Smooth muscle cell (in vitro differentiated cells): Measurements from ENCODE around the gene POLR1A. TPM values are rescaled to one million over a fixed set of nuclear protein-coding genes. Genes with fewer than 3 reads are reported as not detected.

Source experiments
- DNase-seq: peaks from one replicate; lab custom pipeline; 2025; ENCODE audit not compliant: unreplicated experiment; lab: John Stamatoyannopoulos, UW
- H2AFZ ChIP-seq: fragments of 200-600 bp; sonication (generic); 2 replicates; pipeline ENCODE4 v1.6.0; 2016; ENCODE audit warnings: antibody characterized with exemption, low read depth, mild to moderate bottlenecking
- H3F3A ChIP-seq: fragments of 200-600 bp; sonication (generic); 2 replicates; pipeline ENCODE4 v1.6.0; 2017; ENCODE audit warnings: antibody characterized with exemption, low read depth
- H3K27ac ChIP-seq: fragments of 200-600 bp; sonication (generic); 2 replicates; pipeline ENCODE4 v1.5.1; 2016; ENCODE audit warnings: low read depth, mild to moderate bottlenecking
- H3K27me3 ChIP-seq: fragments of 200-600 bp; sonication (generic); 2 replicates; pipeline ENCODE4 v1.6.1; 2016; ENCODE audit warnings: low read depth, mild to moderate bottlenecking
- H3K36me3 ChIP-seq: fragments of 200-600 bp; sonication (generic); 2 replicates; pipeline ENCODE4 v1.5.1; 2016; ENCODE audit warnings: low read depth
- H3K4me1 ChIP-seq: fragments of 200-600 bp; sonication (generic); 2 replicates; pipeline ENCODE4 v1.5.1; 2016; ENCODE audit warnings: low read depth
- H3K4me2 ChIP-seq: fragments of 200-600 bp; sonication (generic); 2 replicates; pipeline ENCODE4 v1.6.0; 2016; ENCODE audit warnings: mild to moderate bottlenecking
- H3K4me3 ChIP-seq: fragments of 200-600 bp; sonication (generic); 2 replicates; pipeline ENCODE4 v1.5.1; 2016; ENCODE audit warnings: mild to moderate bottlenecking
- H3K79me2 ChIP-seq: fragments of 200-600 bp; sonication (generic); 2 replicates; pipeline ENCODE4 v1.6.0; 2016; ENCODE audit warnings: low read depth, mild to moderate bottlenecking
- H3K9ac ChIP-seq: fragments of 200-600 bp; sonication (generic); 2 replicates; pipeline ENCODE4 v1.6.0; 2016; ENCODE audit warnings: low read depth
- H3K9me3 ChIP-seq: fragments of 200-600 bp; sonication (generic); replicated peaks from 2 replicates; pipeline ENCODE4 v1.5.1; 2016; ENCODE audit warnings: low read depth
- H4K20me1 ChIP-seq: fragments of 200-600 bp; sonication (generic); 2 replicates; pipeline ENCODE4 v1.6.0; 2016; ENCODE audit warnings: low read depth
- CTCF ChIP-seq: fragments of 200-600 bp; sonication (generic); IDR thresholded peaks from 2 replicates; pipeline ENCODE4 v1.5.1; 2017; ENCODE audit warnings: borderline replicate concordance, mild to moderate bottlenecking, antibody characterized with exemption; ENCODE audit not compliant: insufficient read depth, poor library complexity, severe bottlenecking
- WGBS: methylation state at CpG from one replicate; pipeline ENCODE4 v1.1.7; 2016; ENCODE audit warnings: low lambda C conversion rate; 5-methylcytosine and 5-hydroxymethylcytosine counted together
- polyA plus RNA-seq: library from polyadenylated mRNA; unstranded; fragments of >200 nt; fragmentation: Nextera tagmentation; extraction: Ambion mirVana; gene quantifications from 2 replicates; pipeline ENCODE4 v1.2.1, GENCODE V29; 2016
- total RNA-seq: library from RNA; depleted of rRNA; stranded (reverse); fragments of >200 nt; gene quantifications from 2 replicates; pipeline ENCODE4 v1.2.3, GENCODE V29; 2014

The POLR1A gene
- total and polyA plus RNA-seq, 2 experiments from 2014 or later: 4.9 to 20.8 TPM

- DNase-seq: no peak
- Histone ChIP-seq H2AFZ (no peak overlapping the region), H3K79me2 (no peaks in the 10 kb centered on the region), H3K9ac (no peak overlapping the region), H3K9me3 (no peaks in the 10 kb centered on the region), H3K4me1 (no peaks in the 10 kb centered on the region), H4K20me1 (no peaks in the 10 kb centered on the region), H3K27me3 (no peaks in the 10 kb centered on the region), H3K27ac (no peak overlapping the region), H3K36me3 (peaks cover 2% of the 10 kb centered on the region), H3F3A (no peaks in the 10 kb centered on the region), H3K4me3 (no peak overlapping the region), H3K4me2 (no peak overlapping the region)
- 99% methylated on average over 4 of the region's 4 CpGs for WGBS
- TF ChIP-seq CTCF: no peak
These were observed 48.9 kb downstream of the POLR1A start for GRCh38 chr2:86056590-86057331.

- 98% methylated on average over 3 of the region's 3 CpGs for whole genome bisulfite sequencing
- no peak overlapping the region for H3K9ac ChIP-seq
- no peaks in the 10 kb centered on the region for H3K4me1 ChIP-seq
- H3K79me2 ChIP-seq: no peaks in the 10 kb centered on the region
- DNase-seq: no peak
- no peaks in the 10 kb centered on the region for H3K27me3 ChIP-seq
- no peaks in the 10 kb centered on the region for H3K9me3 ChIP-seq
- H3F3A ChIP-seq: no peaks in the 10 kb centered on the region
- H4K20me1 ChIP-seq: no peaks in the 10 kb centered on the region
- TF ChIP-seq CTCF: no peak
- no peak overlapping the region for H3K4me2 ChIP-seq
- H3K4me3 ChIP-seq: no peak overlapping the region
- H3K36me3 ChIP-seq: no peaks in the 10 kb centered on the region
- H2AFZ ChIP-seq: no peak overlapping the region
- no peak overlapping the region for H3K27ac ChIP-seq
These were observed 50.4 kb downstream of the POLR1A start for GRCh38 chr2:86055314-86055713.

- no peak overlapping the region for H3K27ac ChIP-seq
- H3F3A ChIP-seq: no peaks in the 10 kb centered on the region
- DNase-seq: no peak
- H4K20me1 ChIP-seq: no peaks in the 10 kb centered on the region
- H3K79me2 ChIP-seq: no peaks in the 10 kb centered on the region
- H3K4me1 ChIP-seq: no peaks in the 10 kb centered on the region
- H3K4me3 ChIP-seq: no peak overlapping the region
- no peaks in the 10 kb centered on the region for H3K27me3 ChIP-seq
- no peak overlapping the region for H3K4me2 ChIP-seq
- no peak overlapping the region for H2AFZ ChIP-seq
- H3K9me3 ChIP-seq: no peaks in the 10 kb centered on the region
- no peaks in the 10 kb centered on the region for H3K36me3 ChIP-seq
- TF ChIP-seq CTCF: no peak
- no peak overlapping the region for H3K9ac ChIP-seq
- WGBS: 98% methylated on average over 10 of the region's 10 CpGs
These were observed 51.1 kb downstream of the POLR1A start for GRCh38 chr2:86054535-86055082.

DNA sequence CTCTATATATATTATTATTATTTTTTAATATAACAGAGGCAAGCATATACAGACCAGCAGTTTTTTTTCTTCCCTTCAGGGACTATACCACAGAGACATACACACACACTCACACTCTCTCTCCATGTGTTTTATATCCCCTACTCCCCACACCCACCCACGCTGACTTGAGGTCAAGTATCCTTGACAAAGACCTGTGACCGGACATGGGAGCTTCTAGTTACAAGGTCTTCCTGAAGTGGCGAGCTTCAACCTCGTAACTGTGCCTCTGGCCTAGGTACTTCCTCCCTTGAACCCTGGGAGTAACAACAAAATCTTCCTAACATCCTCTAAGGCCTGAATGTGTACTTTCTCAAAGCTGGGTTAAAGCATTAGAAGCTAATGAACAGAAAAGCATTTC is 52.5 kb downstream of the POLR1A start:
- no peaks in the 10 kb centered on the region for H3K4me1 ChIP-seq
- H3K9ac ChIP-seq: no peak overlapping the region
- no peaks in the 10 kb centered on the region for H3F3A ChIP-seq
- H3K4me2 ChIP-seq: no peak overlapping the region
- 93% methylated on average over 4 of the region's 4 CpGs for WGBS
- H3K27ac ChIP-seq: no peak overlapping the region
- H3K9me3 ChIP-seq: no peaks in the 10 kb centered on the region
- no peaks in the 10 kb centered on the region for H3K79me2 ChIP-seq
- H3K27me3 ChIP-seq: no peaks in the 10 kb centered on the region
- no peaks in the 10 kb centered on the region for H4K20me1 ChIP-seq
- TF ChIP-seq CTCF: no peak
- no peak for DNase-seq
- no peak overlapping the region for H2AFZ ChIP-seq
- no peak overlapping the region for H3K4me3 ChIP-seq
- H3K36me3 ChIP-seq: peaks cover 9% of the 10 kb centered on the region
